GM20431 (cell line): ENCODE results near the gene PNPLA1.
"Not testable (repeated sequence)": the region's sequence is repeated elsewhere in the genome, so short reads cannot be mapped to it uniquely, and the experiment has no call there.

Experiments used
- in situ Hi-C: fragments of 300-500 bp; cut with MseI, MboI; formaldehyde crosslinking; loops from one replicate; pipeline ENCODE4 v1.15.0; 2020; ENCODE audit warnings: low sequenced_read_pairs; ENCODE audit not compliant: unreplicated experiment

Gene PNPLA1

GRCh38 chr6:36330366-36330765 is 60.5 kb downstream of the PNPLA1 start:
- in situ Hi-C loops = no loop called here

DNA sequence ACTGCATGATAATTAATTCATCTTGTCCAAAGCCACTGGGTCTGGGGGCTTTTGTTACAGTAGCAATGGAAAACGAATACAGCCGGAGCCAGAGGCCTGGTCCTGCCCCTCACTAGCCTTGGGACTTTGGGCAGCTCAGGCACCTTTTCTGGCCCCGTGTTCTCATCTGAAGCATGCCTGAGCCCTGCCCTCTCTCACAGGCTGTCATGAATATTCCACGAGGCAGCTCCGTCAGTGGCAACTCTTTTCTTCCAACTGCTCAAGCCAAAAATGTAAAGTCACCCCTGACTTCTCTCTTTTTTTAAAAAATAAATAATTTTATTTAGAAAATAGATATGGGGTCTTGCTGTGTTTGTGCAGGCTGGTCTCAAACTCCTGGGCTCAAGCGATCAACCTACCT is 61.5 kb downstream of the PNPLA1 start:
- in situ Hi-C loops = no loop called here

DNA sequence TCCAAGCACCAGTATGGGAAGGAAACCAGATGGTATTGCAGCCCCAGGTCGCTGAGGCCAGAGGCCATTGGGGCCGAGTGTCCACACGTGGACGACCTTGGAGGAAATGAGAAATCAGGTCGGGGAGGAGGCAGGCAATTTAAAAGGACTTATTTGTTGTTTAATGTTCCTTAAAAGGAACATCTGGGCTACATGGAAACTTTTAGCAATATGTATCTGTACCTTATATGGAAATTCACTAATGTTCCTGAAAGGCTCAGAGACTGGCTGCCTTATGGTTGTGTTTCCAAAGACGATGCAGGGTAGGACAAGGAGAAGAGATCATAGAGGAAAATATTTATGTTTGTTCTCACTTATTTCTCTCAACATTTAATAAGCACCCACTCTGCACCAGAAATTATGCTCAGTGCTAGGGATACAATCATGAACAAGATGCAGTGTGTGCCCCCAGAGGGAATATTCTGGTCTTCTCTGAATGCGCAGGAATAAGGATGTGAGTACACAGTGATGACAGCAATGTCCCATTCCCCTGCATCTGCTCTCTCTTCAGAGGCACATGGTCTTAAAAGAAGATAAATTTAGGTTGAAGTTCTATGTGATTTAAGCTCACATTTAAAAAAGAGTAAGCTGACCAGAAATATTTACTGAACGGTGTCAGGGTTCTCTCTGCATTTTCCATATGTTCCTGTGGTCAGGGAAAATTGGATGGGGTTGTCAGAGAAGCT is 63.5 kb downstream of the PNPLA1 start:
- in situ Hi-C loops = no loop called here

- in situ Hi-C loops = no loop called here
Observed at GRCh38 chr6:36333931-36334725, 64.3 kb downstream of the PNPLA1 start.

- in situ Hi-C loops = no loop called here
Observed at GRCh38 chr6:36334832-36335459, 65.1 kb downstream of the PNPLA1 start.

DNA sequence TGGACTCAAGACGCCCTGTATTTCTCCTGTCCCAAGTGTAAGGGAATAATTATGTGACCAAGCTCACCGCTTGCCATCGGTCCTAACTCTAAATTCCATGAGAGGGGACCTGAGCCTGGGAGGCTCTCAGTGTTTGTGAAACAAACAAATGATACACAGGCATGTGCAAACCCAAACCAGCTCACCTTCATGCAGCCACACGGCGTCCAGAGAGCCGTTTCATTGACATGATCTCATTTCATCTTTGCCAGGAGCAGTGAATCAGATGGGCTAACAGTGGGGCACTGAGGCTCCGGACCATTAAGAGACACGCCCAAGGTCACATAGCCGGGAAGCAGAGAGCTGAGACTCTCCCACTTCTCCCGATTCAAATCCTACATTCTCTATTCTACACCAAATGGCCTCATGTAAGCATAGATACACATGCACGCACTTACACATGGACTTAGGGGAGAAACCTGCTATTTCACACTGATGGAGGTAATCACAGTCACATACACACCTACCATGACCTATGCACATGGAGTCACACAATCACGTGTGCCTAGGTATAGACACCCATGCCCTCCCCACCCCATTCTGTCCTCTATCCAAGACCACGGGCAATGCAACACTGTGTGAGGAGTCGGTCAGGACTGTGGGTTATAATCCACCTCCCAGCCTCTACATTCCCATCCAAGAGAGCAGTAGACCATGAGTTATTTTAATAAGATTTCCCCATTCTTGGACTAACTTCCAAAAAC is 65.8 kb downstream of the PNPLA1 start:
- in situ Hi-C loops = no loop called here

GRCh38 chr6:36336208-36336710 is 66.4 kb downstream of the PNPLA1 start:
- in situ Hi-C loops = no loop called here

DNA sequence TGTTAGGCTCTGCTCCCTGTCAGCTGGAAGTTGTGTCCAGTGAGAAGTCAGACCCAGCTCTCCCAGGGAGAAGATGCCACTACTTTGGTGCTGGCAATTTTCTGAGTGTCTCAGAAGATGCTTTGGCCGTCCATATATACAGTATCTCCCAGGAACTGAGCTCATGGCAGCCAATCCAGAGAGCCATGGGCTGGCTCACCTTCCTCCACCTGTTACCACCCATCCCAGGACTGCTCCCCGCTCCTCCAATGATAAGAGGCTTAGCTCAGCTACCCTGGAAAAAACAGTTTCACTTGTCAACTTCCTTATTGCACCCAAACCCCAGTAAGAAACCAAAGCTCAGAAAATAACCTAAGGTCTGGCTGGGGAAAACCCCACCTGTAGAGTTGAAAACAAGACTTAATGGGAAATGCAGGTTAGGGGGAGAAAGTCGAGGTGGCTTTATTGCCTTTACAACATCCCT is 67.0 kb downstream of the PNPLA1 start, which contains the start of gene BNIP5:
TSS of gene BNIP5 (minus strand) at position 110 of the 463 bp plus-strand sequence. CDS start 6,198 bp downstream, outside the sequence.
- in situ Hi-C loops = no loop called here

- in situ Hi-C loops = no loop called here
Observed at GRCh38 chr6:36337814-36338213, 68.0 kb downstream of the PNPLA1 start.

- in situ Hi-C loops = not testable (repeated sequence)
Observed at GRCh38 chr6:36338223-36338622, 68.4 kb downstream of the PNPLA1 start.

GRCh38 chr6:36339146-36339545 is 69.3 kb downstream of the PNPLA1 start:
- in situ Hi-C loops = no loop called here

DNA sequence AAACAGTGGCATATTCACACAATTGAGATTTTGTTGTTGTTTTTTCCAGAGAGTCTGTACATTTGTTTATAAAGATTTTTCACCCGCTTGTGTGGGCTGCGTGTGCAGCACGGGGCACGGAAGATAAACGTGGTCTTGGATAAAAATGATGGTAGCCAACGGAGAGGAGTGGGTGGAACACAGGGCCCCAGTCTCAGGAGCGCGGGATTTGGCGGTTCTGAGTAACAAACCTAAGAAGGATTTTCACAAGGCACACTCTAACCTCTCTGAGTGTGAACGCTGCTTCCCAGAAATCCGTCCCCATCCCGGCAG is 70.4 kb downstream of the PNPLA1 start:
- in situ Hi-C loops = no loop called here

GRCh38 chr6:36340618-36341454 is 71.0 kb downstream of the PNPLA1 start:
- in situ Hi-C loops = no loop called here

- in situ Hi-C loops = no loop called here
Observed at GRCh38 chr6:36343109-36343680, 73.3 kb downstream of the PNPLA1 start.

- in situ Hi-C loops = no loop called here
Observed at GRCh38 chr6:36345681-36346466, 76.0 kb downstream of the PNPLA1 start.

DNA sequence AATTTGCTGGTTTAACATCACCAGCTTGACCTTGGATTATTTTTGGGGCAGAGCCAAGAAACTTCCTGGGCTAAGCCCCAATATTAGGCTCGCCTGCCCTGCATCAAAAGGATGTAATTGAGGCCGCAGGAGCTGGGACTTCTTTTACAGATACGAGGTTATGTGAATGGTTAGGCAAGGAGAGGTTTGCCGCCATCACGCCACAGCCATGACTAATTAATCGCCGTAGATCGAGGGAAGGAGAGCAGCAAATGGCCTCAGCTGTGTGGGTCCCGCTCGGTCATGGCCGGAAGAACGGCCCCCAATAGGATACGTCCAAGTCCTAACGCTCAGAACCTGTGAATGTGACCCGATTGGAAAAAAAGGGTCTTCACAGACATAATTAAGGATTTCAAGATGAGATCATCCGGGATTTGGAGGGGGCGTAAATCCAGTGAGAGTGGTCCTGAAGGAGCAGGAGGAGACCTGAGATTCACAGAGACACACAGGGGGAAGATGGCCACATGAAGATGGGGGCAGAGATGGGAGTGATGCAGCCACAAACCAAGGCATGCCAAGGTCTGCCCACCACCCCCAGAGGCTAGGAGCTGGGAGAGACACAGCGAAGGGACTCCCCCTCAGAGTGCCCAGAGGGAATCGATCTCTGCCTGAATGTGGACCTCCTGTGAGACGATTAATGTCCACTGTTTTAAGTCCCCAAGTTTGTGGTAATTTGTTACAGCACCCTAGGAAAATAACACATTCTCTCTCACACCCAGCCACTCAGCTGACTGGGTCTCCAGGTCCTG is 76.8 kb downstream of the PNPLA1 start:
- in situ Hi-C loops = no loop called here

DNA sequence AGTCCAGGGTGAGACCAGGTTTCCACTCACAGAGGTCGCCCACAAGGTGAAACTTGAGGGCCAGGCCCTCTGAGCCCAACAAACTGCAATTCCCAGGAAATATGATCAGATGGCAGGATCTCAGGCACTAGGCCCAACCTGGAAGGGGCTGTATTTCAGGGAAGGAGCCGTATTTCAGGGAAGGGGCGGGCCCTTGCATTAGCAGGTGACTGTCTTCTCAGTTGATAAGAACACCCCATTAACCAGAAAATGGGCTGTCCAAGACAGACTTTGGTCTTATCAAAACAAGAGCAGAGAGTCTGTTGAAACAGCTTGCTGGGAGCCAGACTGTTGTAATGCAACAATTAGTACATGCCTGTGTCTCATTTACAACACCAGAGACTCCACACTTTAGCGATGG is 77.8 kb downstream of the PNPLA1 start:
- in situ Hi-C loops = no loop called here
